Endothelial cell of umbilical vein (primary cell): ENCODE results near the gene DENND1A. TPM values are rescaled to one million over a fixed set of nuclear protein-coding genes. Genes with fewer than 3 reads are reported as not detected.

Experiments used
- BruUV-seq: library from RNA; stranded (reverse); fragments of 400-500 nt; replicated peaks from 2 replicates; lab custom pipeline; 2021; lab: Mats Ljungman, UMichigan
- CTCF ChIA-PET: fragments of 300-600, 350-600 bp; sonication (Branson Sonifier 250); formaldehyde crosslinking; loops from one replicate; lab custom pipeline; 2021; ENCODE audit warnings: antibody characterized with exemption, inconsistent platforms; lab: Charles Lee
- POLR2A ChIA-PET: fragments of 300-600, 350-600 bp; sonication (Branson Sonifier 250); formaldehyde crosslinking; loops from one replicate; lab custom pipeline; 2021; ENCODE audit warnings: antibody characterized with exemption, inconsistent platforms; lab: Charles Lee
- DNase-seq: peaks from one replicate; pipeline ENCODE4 v3.0.0-alpha.2; 2011; ENCODE audit warnings: low read depth, low spot score
- FAIRE-seq: peaks from 2 replicates; lab custom pipeline; 2011; peaks lifted over from hg19 to GRCh38; lab: Jason Lieb, UNC
- H2AFZ ChIP-seq: 2 replicates; pipeline ENCODE4 v1.6.0; 2012; ENCODE audit warnings: low read depth, low read length, control low read depth, inconsistent platforms
- H3K27ac ChIP-seq: 2 replicates; pipeline ENCODE4 v1.5.1; 2011; ENCODE audit warnings: low read depth, mild to moderate bottlenecking, control low read depth, low read length, moderate library complexity; ENCODE audit not compliant: insufficient read depth
- H3K27me3 ChIP-seq, 2 experiments: 2 replicates each; pipeline versions ENCODE4 v1.6.0 to v1.6.1; 2011; ENCODE audit warnings: low read length in 2 of 2, mixed read lengths in 1 of 2; ENCODE audit not compliant: control insufficient read depth in 2 of 2, insufficient read depth in 2 of 2
- H3K36me3 ChIP-seq, 2 experiments: 2 replicates in 1 of 2; 3 replicates in 1 of 2; pipeline ENCODE4 v1.5.1; 2011; ENCODE audit warnings: low read length in 2 of 2, mild to moderate bottlenecking in 1 of 2, moderate library complexity in 1 of 2; ENCODE audit not compliant: control insufficient read depth in 2 of 2, insufficient read depth in 2 of 2; ENCODE audit errors: extremely low read depth in 1 of 2
- H3K4me1 ChIP-seq: 3 replicates; pipeline ENCODE4 v1.5.1; 2011; ENCODE audit warnings: mild to moderate bottlenecking, low read length; ENCODE audit not compliant: control insufficient read depth, insufficient read depth; ENCODE audit errors: extremely low read depth
- H3K4me2 ChIP-seq: 2 replicates; pipeline ENCODE4 v1.6.1; 2011; ENCODE audit warnings: low read length, control low read depth, mixed read lengths; ENCODE audit not compliant: insufficient read depth
- H3K4me3 ChIP-seq, 3 experiments: fragments of 200-600 bp in 1 of 3; sonication (generic), shearing (Covaris generic) in 1 of 3; replicated peaks in 1 of 3; 2 replicates each; pipeline ENCODE4 v1.5.1; 2011 to 2016; ENCODE audit warnings: control low read depth in 3 of 3, low read length in 3 of 3, mild to moderate bottlenecking in 2 of 3, inconsistent platforms in 1 of 3, low read depth in 1 of 3, moderate library complexity in 1 of 3; ENCODE audit not compliant: insufficient read depth in 1 of 3
- H3K79me2 ChIP-seq: 2 replicates; pipeline ENCODE4 v1.6.0; 2012; ENCODE audit warnings: low read length, inconsistent platforms; ENCODE audit not compliant: control insufficient read depth, insufficient read depth
- H3K9ac ChIP-seq: replicated peaks from 2 replicates; pipeline ENCODE3; 2011; ENCODE audit warnings: low read length, control low read depth; ENCODE audit not compliant: insufficient read depth; ENCODE audit errors: extremely low read depth
- H3K9me1 ChIP-seq: replicated peaks from 3 replicates; pipeline ENCODE4 v1.6.0; 2011; ENCODE audit warnings: mild to moderate bottlenecking, low read length; ENCODE audit not compliant: control insufficient read depth, insufficient read depth; ENCODE audit errors: extremely low read depth
- H3K9me3 ChIP-seq: replicated peaks from 2 replicates; pipeline ENCODE4 v1.5.1; 2012; ENCODE audit warnings: low read length, inconsistent platforms; ENCODE audit not compliant: control insufficient read depth, insufficient read depth
- H4K20me1 ChIP-seq: replicated peaks from 2 replicates; pipeline ENCODE3; 2011; ENCODE audit warnings: mild to moderate bottlenecking, low read length; ENCODE audit not compliant: control insufficient read depth, insufficient read depth; ENCODE audit errors: extremely low read depth
- CTCF ChIP-seq, 2 donors: IDR thresholded peaks; 1 replicate in 1 of 2; 2 replicates in 1 of 2; pipeline ENCODE4 v1.5.1; 2011; ENCODE audit warnings: low read length in 2 of 2, mild to moderate bottlenecking in 2 of 2, moderate library complexity in 2 of 2, control low read depth in 1 of 2, inconsistent platforms in 1 of 2, low read depth in 1 of 2; ENCODE audit not compliant: insufficient read depth in 1 of 2; ENCODE audit errors: extremely low read depth in 1 of 2
- EZH2 ChIP-seq: IDR thresholded peaks from 2 replicates; pipeline ENCODE4 v1.6.1; 2012; ENCODE audit warnings: borderline replicate concordance, low read depth, mild to moderate bottlenecking, moderate library complexity, low read length, inconsistent platforms; ENCODE audit not compliant: severe bottlenecking
- FOS ChIP-seq: IDR thresholded peaks from 2 replicates; pipeline ENCODE4 v1.6.1; 2011; ENCODE audit warnings: mild to moderate bottlenecking, low read length, moderate library complexity, borderline replicate concordance; ENCODE audit not compliant: insufficient read depth
- GATA2 ChIP-seq: IDR thresholded peaks from 2 replicates; pipeline ENCODE4 v1.7.0; 2011; ENCODE audit warnings: low read depth, mild to moderate bottlenecking, moderate library complexity, mixed read lengths, low read length; ENCODE audit not compliant: insufficient read length, insufficient read depth
- JUN ChIP-seq: IDR thresholded peaks from 2 replicates; pipeline ENCODE4 v1.6.1; 2011; ENCODE audit warnings: borderline replicate concordance, low read depth; ENCODE audit not compliant: insufficient read length, insufficient read depth
- MAX ChIP-seq: IDR thresholded peaks from 2 replicates; pipeline ENCODE4 v1.6.1; 2011; ENCODE audit not compliant: insufficient read depth, insufficient read length
- MYC ChIP-seq: IDR thresholded peaks from one replicate; pipeline ENCODE4 v1.6.1; 2011; ENCODE audit warnings: mild to moderate bottlenecking, low read depth, low read length
- POLR2A ChIP-seq: IDR thresholded peaks from 2 replicates; pipeline ENCODE4 v1.6.1; 2012; ENCODE audit warnings: low read depth, mild to moderate bottlenecking, control low read depth, low read length
- POLR2AphosphoS5 ChIP-seq: IDR thresholded peaks from 2 replicates; pipeline ENCODE4 v1.6.1; 2012; ENCODE audit warnings: low read depth, mild to moderate bottlenecking, control low read depth, low read length, moderate library complexity; ENCODE audit not compliant: insufficient read depth
- dilution Hi-C: fragments of 300-500 bp; cut with MboI; formaldehyde crosslinking; loops from one replicate; pipeline ENCODE4 v1.15.0; 2019; ENCODE audit warnings: low sequenced_read_pairs; ENCODE audit not compliant: extremely low pct_ligation_motif_present
- intact Hi-C: fragments of 100-400 bp; cut with micrococcal nuclease; formaldehyde crosslinking; loops from one replicate; pipeline ENCODE4 v1.10.0; 2022
- polyA plus RNA-seq, 4 experiments: library from polyadenylated mRNA; depleted of rRNA in 3 of 4; stranded (reverse) in 3 of 4; unstranded in 1 of 4; fragments of >200 nt; gene quantifications; 2 replicates each; pipeline versions ENCODE4 v1.2.1 to v1.2.3, GENCODE V29; 2011 to 2012; ENCODE audit warnings: missing spikeins in 1 of 4
- total RNA-seq: library from RNA; stranded (reverse); gene quantifications from 2 replicates; pipeline ENCODE4 v1.2.3, GENCODE V29; 2021

The DENND1A gene
- total and polyA plus RNA-seq, 2 donors (not counting 3 experiments of a cell fraction or from before 2014, with no cell fraction given) = 18.5 to 24.5 TPM

- dilution Hi-C loops = no loop called here
- no peak for FAIRE-seq
- H3K79me2 ChIP-seq = no peaks in the 10 kb centered on the region
Observed at GRCh38 chr9:123453831-123454321, 476.1 kb downstream of the DENND1A start.

More at GRCh38 chr9:123453831-123454321, 476.1 kb downstream of the DENND1A start:
- Histone ChIP-seq H3K9ac (no peak overlapping the region), H3K9me3 (no peaks in the 10 kb centered on the region), H3K4me2 (no peak overlapping the region), H3K27me3 (no peaks in the 10 kb centered on the region), H3K4me1 (no peaks in the 10 kb centered on the region), H3K27ac (no peak overlapping the region), H3K36me3 (no peaks in the 10 kb centered on the region), H3K9me1 (no peaks in the 10 kb centered on the region), H3K4me3 (no peak overlapping the region), H2AFZ (no peak overlapping the region), H4K20me1 (no peaks in the 10 kb centered on the region)
- ChIA-PET CTCF (no interaction called here), POLR2A (no interaction called here)
- no peak for DNase-seq
- intact Hi-C loops = no loop called here
- BruUV-seq = no TSS peak
- TF ChIP-seq JUN (no peak), POLR2AphosphoS5 (no peak), POLR2A (no peak), CTCF (IDR thresholded peaks at IDR 0.05; ENCODE audit: extremely low read depth in 1 of 2, insufficient read depth in 1 of 2, low read depth in 1 of 2, low read length in 2 of 2) (no peak), FOS (no peak), MYC (no peak), MAX (no peak), EZH2 (no peak), GATA2 (no peak)
